ENCODE data around the gene CACNA2D2.

- no peak for TF ChIP-seq FOXA1 (IDR thresholded peaks at IDR 0.05)
- TF ChIP-seq JUND (IDR thresholded peaks at IDR 0.05), result no peak
- no peak for TF ChIP-seq CTCF (IDR thresholded peaks at IDR 0.05; ENCODE audit: low read depth, low read length, missing input control)
- no peak for TF ChIP-seq MAX (IDR thresholded peaks at IDR 0.05)
- TF ChIP-seq TAF1 (conservative IDR thresholded peaks at IDR 0.05), result no peak
- TF ChIP-seq ATF3 (IDR thresholded peaks at IDR 0.05), result no peak
Measured at GRCh38 chr3:50401978-50402595, 101.3 kb downstream of the CACNA2D2 start.

Measured in liver (tissue), 3 donors.